Ishikawa (cell line): ENCODE data around the gene ZCCHC7.

Experiments used
- CEBPB ChIP-seq: IDR thresholded peaks from 2 replicates; pipeline ENCODE4 v1.6.1; 2012
- EP300 ChIP-seq: IDR thresholded peaks from 2 replicates; pipeline ENCODE4 v1.6.1; 2012; ENCODE audit warnings: borderline replicate concordance
- FOXM1 ChIP-seq: IDR thresholded peaks from 2 replicates; pipeline ENCODE4 v1.6.1; 2012; ENCODE audit warnings: low read depth, borderline replicate concordance
- RAD21 ChIP-seq: IDR thresholded peaks from 2 replicates; pipeline ENCODE4 v1.6.1; 2012; ENCODE audit warnings: low read depth
- TCF12 ChIP-seq: IDR thresholded peaks from 2 replicates; pipeline ENCODE4 v1.6.1; 2012; ENCODE audit warnings: low read depth
- YY1 ChIP-seq: IDR thresholded peaks from 2 replicates; pipeline ENCODE4 v1.6.1; 2012; ENCODE audit warnings: low read depth
- ZBTB7A ChIP-seq: IDR thresholded peaks from 2 replicates; pipeline ENCODE4 v1.6.1; 2012; ENCODE audit warnings: low read depth
- TF ChIP-seq, protein P1 (sequence below): IDR thresholded peaks from 2 replicates; pipeline ENCODE4 v1.6.1; 2012; ENCODE audit warnings: low read depth, mild to moderate bottlenecking
- TF ChIP-seq, protein P2 (sequence below): IDR thresholded peaks from 2 replicates; pipeline ENCODE4 v1.6.1; 2012

DNA sequence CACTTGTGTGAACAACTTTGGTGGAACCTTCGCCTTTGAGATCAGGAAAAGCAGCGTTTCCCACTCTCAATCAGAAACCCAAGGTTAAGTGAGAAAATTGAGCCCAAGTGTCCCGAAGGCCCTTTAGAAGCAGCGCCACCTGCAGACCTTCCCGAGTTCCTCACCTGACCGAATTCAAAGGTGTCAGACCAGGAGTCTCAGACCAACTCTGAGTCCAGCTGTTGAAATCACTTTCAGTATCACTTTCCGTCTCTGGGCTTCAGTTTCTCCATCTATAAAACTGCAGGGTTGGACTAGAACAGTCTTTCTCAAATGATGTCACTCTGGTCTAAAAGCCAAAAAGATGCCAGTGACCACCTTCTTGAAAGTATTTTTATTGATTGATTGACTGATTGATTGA, 270.4 kb downstream of the ZCCHC7 start:
- TF ChIP-seq RAD21 = peak; percentile 75
- no peak for TF ChIP-seq YY1
- no peak for TF ChIP-seq FOXM1
- TF ChIP-seq, protein P1, sequence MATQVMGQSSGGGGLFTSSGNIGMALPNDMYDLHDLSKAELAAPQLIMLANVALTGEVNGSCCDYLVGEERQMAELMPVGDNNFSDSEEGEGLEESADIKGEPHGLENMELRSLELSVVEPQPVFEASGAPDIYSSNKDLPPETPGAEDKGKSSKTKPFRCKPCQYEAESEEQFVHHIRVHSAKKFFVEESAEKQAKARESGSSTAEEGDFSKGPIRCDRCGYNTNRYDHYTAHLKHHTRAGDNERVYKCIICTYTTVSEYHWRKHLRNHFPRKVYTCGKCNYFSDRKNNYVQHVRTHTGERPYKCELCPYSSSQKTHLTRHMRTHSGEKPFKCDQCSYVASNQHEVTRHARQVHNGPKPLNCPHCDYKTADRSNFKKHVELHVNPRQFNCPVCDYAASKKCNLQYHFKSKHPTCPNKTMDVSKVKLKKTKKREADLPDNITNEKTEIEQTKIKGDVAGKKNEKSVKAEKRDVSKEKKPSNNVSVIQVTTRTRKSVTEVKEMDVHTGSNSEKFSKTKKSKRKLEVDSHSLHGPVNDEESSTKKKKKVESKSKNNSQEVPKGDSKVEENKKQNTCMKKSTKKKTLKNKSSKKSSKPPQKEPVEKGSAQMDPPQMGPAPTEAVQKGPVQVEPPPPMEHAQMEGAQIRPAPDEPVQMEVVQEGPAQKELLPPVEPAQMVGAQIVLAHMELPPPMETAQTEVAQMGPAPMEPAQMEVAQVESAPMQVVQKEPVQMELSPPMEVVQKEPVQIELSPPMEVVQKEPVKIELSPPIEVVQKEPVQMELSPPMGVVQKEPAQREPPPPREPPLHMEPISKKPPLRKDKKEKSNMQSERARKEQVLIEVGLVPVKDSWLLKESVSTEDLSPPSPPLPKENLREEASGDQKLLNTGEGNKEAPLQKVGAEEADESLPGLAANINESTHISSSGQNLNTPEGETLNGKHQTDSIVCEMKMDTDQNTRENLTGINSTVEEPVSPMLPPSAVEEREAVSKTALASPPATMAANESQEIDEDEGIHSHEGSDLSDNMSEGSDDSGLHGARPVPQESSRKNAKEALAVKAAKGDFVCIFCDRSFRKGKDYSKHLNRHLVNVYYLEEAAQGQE = no peak
- TF ChIP-seq, protein P2, sequence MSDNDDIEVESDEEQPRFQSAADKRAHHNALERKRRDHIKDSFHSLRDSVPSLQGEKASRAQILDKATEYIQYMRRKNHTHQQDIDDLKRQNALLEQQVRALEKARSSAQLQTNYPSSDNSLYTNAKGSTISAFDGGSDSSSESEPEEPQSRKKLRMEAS = no peak
- no peak for TF ChIP-seq ZBTB7A
- TF ChIP-seq EP300 = no peak
- TF ChIP-seq CEBPB = no peak
- no peak for TF ChIP-seq TCF12
